OCI-LY7 (cell line): Measurements from ENCODE around the gene GNGT1. TPM values are rescaled to one million over a fixed set of nuclear protein-coding genes. Genes with fewer than 3 reads are reported as not detected.

Source experiments
- BruUV-seq: library from RNA; stranded (reverse); fragments of 400-500 nt; replicated peaks from 2 replicates; lab custom pipeline; 2021; lab: Mats Ljungman, UMichigan
- CTCF ChIA-PET: fragments of 300-600 bp; sonication (Branson Sonifier 250); formaldehyde crosslinking; loops from one replicate; lab custom pipeline; 2022; ENCODE audit warnings: antibody characterized with exemption; ENCODE audit not compliant: unreplicated experiment; lab: Charles Lee
- POLR2A ChIA-PET: fragments of 300-600 bp; sonication (Branson Sonifier 250); formaldehyde crosslinking; loops from one replicate; lab custom pipeline; 2022; ENCODE audit warnings: antibody characterized with exemption; lab: Charles Lee
- DNase-seq: peaks from one replicate; pipeline ENCODE4 v3.0.0-alpha.2; 2015; ENCODE audit warnings: low spot score
- H2AFZ ChIP-seq: fragments of 200-600 bp; sonication (generic), shearing (Covaris generic); 2 replicates; pipeline ENCODE4 v1.6.1; 2014; ENCODE audit warnings: mild to moderate bottlenecking, antibody characterized with exemption, low read length, moderate library complexity
- H3K27ac ChIP-seq: fragments of 200-600 bp; sonication (generic); 2 replicates; pipeline ENCODE4 v1.5.1; 2014; ENCODE audit warnings: mixed run types, low read depth, mild to moderate bottlenecking, moderate library complexity, low read length, inconsistent platforms; ENCODE audit not compliant: poor library complexity, severe bottlenecking
- H3K36me3 ChIP-seq: fragments of 200-600 bp; sonication (generic); 2 replicates; pipeline ENCODE4 v1.6.1; 2014; ENCODE audit warnings: mild to moderate bottlenecking, antibody characterized with exemption, low read length, moderate library complexity, mixed read lengths; ENCODE audit not compliant: insufficient read depth
- H3K4me1 ChIP-seq: fragments of 200-600 bp; sonication (generic); 2 replicates; pipeline ENCODE4 v1.5.1; 2014; ENCODE audit warnings: mild to moderate bottlenecking, low read length; ENCODE audit not compliant: insufficient read depth, poor library complexity, severe bottlenecking
- H3K4me2 ChIP-seq: fragments of 200-600 bp; sonication (generic); 2 replicates; pipeline ENCODE4 v1.6.1; 2014; ENCODE audit warnings: mild to moderate bottlenecking, low read length
- H3K4me3 ChIP-seq: fragments of 200-600 bp; sonication (generic); 2 replicates; pipeline ENCODE4 v1.5.1; 2014; ENCODE audit warnings: mild to moderate bottlenecking, low read depth, low read length; ENCODE audit not compliant: poor library complexity, severe bottlenecking
- H3K79me2 ChIP-seq: fragments of 200-600 bp; sonication (generic); 2 replicates; pipeline ENCODE4 v1.6.1; 2016; ENCODE audit warnings: low read depth, mild to moderate bottlenecking, low read length, moderate library complexity, mixed read lengths; ENCODE audit not compliant: insufficient read depth
- H3K9me2 ChIP-seq: fragments of 200-600 bp; sonication (generic); 2 replicates; pipeline ENCODE4 v1.6.1; 2016; ENCODE audit warnings: mild to moderate bottlenecking, low read length, mixed read lengths; ENCODE audit not compliant: insufficient read depth
- H3K9me3 ChIP-seq: fragments of 200-600 bp; sonication (generic); 2 replicates; pipeline ENCODE4 v1.6.1; 2014; ENCODE audit warnings: mild to moderate bottlenecking, mixed run types, low read length, mixed read lengths
- H4K20me1 ChIP-seq: fragments of 200-600 bp; sonication (generic); 2 replicates; pipeline ENCODE4 v1.6.1; 2014; ENCODE audit warnings: mild to moderate bottlenecking, antibody characterized with exemption, low read length, moderate library complexity, mixed read lengths; ENCODE audit not compliant: insufficient read depth
- EZH2phosphoT487 ChIP-seq: fragments of 200-600 bp; sonication (generic); IDR thresholded peaks from 2 replicates; pipeline ENCODE4 v1.6.1; 2018; ENCODE audit warnings: low read depth, borderline replicate concordance, mild to moderate bottlenecking, mixed run types, antibody characterized with exemption, low read length, moderate library complexity, mixed read lengths
- intact Hi-C: fragments of 100-400 bp; cut with micrococcal nuclease; formaldehyde crosslinking; loops from one replicate; pipeline ENCODE4 v1.10.0; 2022; ENCODE audit not compliant: unreplicated experiment
- total RNA-seq, 2 experiments: library from RNA; depleted of rRNA in 1 of 2; stranded (reverse); fragments of >200 nt in 1 of 2; shearing (Covaris generic) in 1 of 2; gene quantifications; 2 replicates each; pipeline ENCODE4 v1.2.3, GENCODE V29; 2014 to 2022
- TF ChIP-seq, protein P1 (sequence below): fragments of 200-600 bp; sonication (generic); conservative IDR thresholded peaks from 2 replicates; pipeline ENCODE4 v1.5.1; 2014; ENCODE audit warnings: mild to moderate bottlenecking, antibody characterized with exemption, low read length, moderate library complexity, mixed read lengths

Gene GNGT1
- total RNA-seq, 2 experiments from 2014 or later = not detected

DNA sequence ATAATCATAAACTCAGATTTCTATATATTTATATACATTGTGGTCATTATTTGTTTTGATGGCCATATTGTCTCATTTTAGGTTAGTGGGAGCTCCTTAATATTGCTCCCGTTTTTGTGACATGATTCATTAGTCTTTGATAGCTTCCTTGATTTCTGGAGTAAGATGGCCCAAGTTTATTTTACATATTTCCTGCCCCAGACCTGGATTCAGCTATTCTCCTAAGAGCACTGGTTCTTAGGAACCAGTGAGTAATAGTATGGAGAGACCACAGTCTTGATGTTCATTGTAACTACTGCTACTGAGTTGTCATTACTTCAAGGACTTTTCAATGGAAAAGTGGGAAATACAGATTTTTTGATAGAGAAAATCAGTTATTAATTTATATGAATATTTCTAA is 21.8 kb upstream of the GNGT1 start:
- 0 out of 2 replicates have a peak, but pooled peaks cover 2% of the 10 kb centered on the region for H3K9me3 ChIP-seq
- intact Hi-C loops = no loop called here
- no peak overlapping the region for H3K4me3 ChIP-seq
- no peaks in the 10 kb centered on the region for H3K36me3 ChIP-seq
- no peak for DNase-seq
- H4K20me1 ChIP-seq = no peaks in the 10 kb centered on the region
- no TSS peak for BruUV-seq
- ChIA-PET POLR2A (no interaction called here), CTCF (interaction anchor here (0.6 kb wide), 1 partner anchor 414 kb away, joined by 3 read pairs; no protein-coding TSS in a partner anchor)
- TF ChIP-seq EZH2phosphoT487 = no peak
- TF ChIP-seq, protein P1, sequence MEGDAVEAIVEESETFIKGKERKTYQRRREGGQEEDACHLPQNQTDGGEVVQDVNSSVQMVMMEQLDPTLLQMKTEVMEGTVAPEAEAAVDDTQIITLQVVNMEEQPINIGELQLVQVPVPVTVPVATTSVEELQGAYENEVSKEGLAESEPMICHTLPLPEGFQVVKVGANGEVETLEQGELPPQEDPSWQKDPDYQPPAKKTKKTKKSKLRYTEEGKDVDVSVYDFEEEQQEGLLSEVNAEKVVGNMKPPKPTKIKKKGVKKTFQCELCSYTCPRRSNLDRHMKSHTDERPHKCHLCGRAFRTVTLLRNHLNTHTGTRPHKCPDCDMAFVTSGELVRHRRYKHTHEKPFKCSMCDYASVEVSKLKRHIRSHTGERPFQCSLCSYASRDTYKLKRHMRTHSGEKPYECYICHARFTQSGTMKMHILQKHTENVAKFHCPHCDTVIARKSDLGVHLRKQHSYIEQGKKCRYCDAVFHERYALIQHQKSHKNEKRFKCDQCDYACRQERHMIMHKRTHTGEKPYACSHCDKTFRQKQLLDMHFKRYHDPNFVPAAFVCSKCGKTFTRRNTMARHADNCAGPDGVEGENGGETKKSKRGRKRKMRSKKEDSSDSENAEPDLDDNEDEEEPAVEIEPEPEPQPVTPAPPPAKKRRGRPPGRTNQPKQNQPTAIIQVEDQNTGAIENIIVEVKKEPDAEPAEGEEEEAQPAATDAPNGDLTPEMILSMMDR = no peak
- H3K4me2 ChIP-seq = no peak overlapping the region
- no peak overlapping the region for H2AFZ ChIP-seq
- no peaks in the 10 kb centered on the region for H3K9me2 ChIP-seq
- no peaks in the 10 kb centered on the region for H3K4me1 ChIP-seq
- no peaks in the 10 kb centered on the region for H3K79me2 ChIP-seq
- no peak overlapping the region for H3K27ac ChIP-seq

DNA sequence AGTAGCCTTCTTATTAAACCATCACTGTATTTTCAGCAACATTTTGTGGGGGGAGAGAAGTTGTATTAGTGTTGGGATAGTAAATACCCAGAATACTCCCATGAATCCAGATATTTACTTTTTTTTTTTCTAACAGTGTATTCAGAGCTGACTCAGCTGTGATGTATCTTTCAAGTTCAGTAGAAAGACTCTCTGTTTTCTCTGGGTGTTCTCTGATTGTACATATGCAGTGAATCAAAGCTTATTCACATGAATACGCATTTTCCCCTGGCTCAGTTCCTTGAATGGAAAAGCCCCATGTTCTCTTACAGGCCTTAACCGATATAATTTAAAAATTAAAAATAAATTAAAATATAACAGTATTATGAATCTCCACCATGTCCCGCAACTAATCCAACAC is 17.1 kb upstream of the GNGT1 start:
- POLR2A ChIA-PET = no interaction called here

DNA sequence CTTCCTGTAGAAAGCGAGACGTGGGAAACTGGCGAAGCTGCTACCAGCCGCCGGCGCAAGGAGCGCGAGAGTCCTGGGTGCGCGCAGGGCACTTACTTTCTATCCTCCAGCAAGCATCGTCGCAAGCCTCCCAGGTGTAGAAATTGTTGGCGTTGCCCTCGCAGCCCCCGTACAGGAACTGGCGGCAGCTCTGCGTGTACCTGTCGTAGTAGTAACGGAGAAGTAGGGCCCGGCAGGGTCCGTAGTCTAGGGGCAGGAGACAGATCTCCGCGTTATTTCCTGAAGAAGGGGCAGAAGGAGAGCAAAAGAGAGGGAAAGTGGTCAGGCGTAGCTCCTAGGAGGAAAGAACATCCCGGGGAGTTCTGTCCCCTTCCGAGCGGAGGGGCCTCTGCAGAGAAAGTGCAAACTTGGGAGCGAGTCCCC is 16.3 kb upstream of the GNGT1 start:
- Histone ChIP-seq H3K4me1 (no peaks in the 10 kb centered on the region), H3K79me2 (no peaks in the 10 kb centered on the region), H3K9me2 (no peaks in the 10 kb centered on the region), H3K9me3 (no peaks in the 10 kb centered on the region), H3K36me3 (no peaks in the 10 kb centered on the region), H3K27ac (no peak overlapping the region), H2AFZ (no peak overlapping the region), H4K20me1 (no peaks in the 10 kb centered on the region), H3K4me2 (peak overlapping the region; percentile 18; the same call in 1 of the 2 replicates), H3K4me3 (no peak overlapping the region)
- no TSS peak for BruUV-seq
- no peak for DNase-seq
- intact Hi-C loops = no loop called here
- ChIA-PET POLR2A (no interaction called here), CTCF (no interaction called here)
- no peak for TF ChIP-seq EZH2phosphoT487
- TF ChIP-seq, protein P1 = no peak

More for the DNA sequence above, 17.1 kb upstream of the GNGT1 start:
- H3K79me2 ChIP-seq = no peaks in the 10 kb centered on the region
- no peak for DNase-seq
- no peaks in the 10 kb centered on the region for H3K4me1 ChIP-seq
- no peak overlapping the region for H2AFZ ChIP-seq
- TF ChIP-seq EZH2phosphoT487 = no peak
- TF ChIP-seq, protein P1 = no peak
- no peaks in the 10 kb centered on the region for H3K9me2 ChIP-seq
- BruUV-seq = no TSS peak
- no peak overlapping the region for H3K27ac ChIP-seq
- no peak overlapping the region for H3K4me2 ChIP-seq
- H3K36me3 ChIP-seq = no peaks in the 10 kb centered on the region
- CTCF ChIA-PET = no interaction called here
- no peaks in the 10 kb centered on the region for H3K9me3 ChIP-seq
- no peak overlapping the region for H3K4me3 ChIP-seq
- intact Hi-C loops = no loop called here
- H4K20me1 ChIP-seq = no peaks in the 10 kb centered on the region
